Endothelial cell of umbilical vein (primary cell): Measurements from ENCODE around the gene PPP2R5A.

Experiments
- CTCF ChIP-seq, 2 donors: IDR thresholded peaks; 1 replicate in 1 of 2; 2 replicates in 1 of 2; pipeline ENCODE4 v1.5.1; 2011; ENCODE audit warnings: low read length in 2 of 2, mild to moderate bottlenecking in 2 of 2, moderate library complexity in 2 of 2, control low read depth in 1 of 2, inconsistent platforms in 1 of 2, low read depth in 1 of 2; ENCODE audit not compliant: insufficient read depth in 1 of 2; ENCODE audit errors: extremely low read depth in 1 of 2
- EZH2 ChIP-seq: IDR thresholded peaks from 2 replicates; pipeline ENCODE4 v1.6.1; 2012; ENCODE audit warnings: borderline replicate concordance, low read depth, mild to moderate bottlenecking, moderate library complexity, low read length, inconsistent platforms; ENCODE audit not compliant: severe bottlenecking
- FOS ChIP-seq: IDR thresholded peaks from 2 replicates; pipeline ENCODE4 v1.6.1; 2011; ENCODE audit warnings: mild to moderate bottlenecking, low read length, moderate library complexity, borderline replicate concordance; ENCODE audit not compliant: insufficient read depth
- MAX ChIP-seq: IDR thresholded peaks from 2 replicates; pipeline ENCODE4 v1.6.1; 2011; ENCODE audit not compliant: insufficient read depth, insufficient read length
- POLR2A ChIP-seq: IDR thresholded peaks from 2 replicates; pipeline ENCODE4 v1.6.1; 2012; ENCODE audit warnings: low read depth, mild to moderate bottlenecking, control low read depth, low read length
- POLR2AphosphoS5 ChIP-seq: IDR thresholded peaks from 2 replicates; pipeline ENCODE4 v1.6.1; 2012; ENCODE audit warnings: low read depth, mild to moderate bottlenecking, control low read depth, low read length, moderate library complexity; ENCODE audit not compliant: insufficient read depth

- TF ChIP-seq POLR2A (no peak), CTCF (IDR thresholded peaks at IDR 0.05; ENCODE audit: extremely low read depth in 1 of 2, insufficient read depth in 1 of 2, low read depth in 1 of 2, low read length in 2 of 2) (no peak), POLR2AphosphoS5 (no peak), EZH2 (no peak), MAX (no peak), FOS (no peak)
Measured at GRCh38 chr1:212366901-212367300, 81.7 kb downstream of the PPP2R5A start.
